ENCODE data around the gene ARHGEF28.

DNA sequence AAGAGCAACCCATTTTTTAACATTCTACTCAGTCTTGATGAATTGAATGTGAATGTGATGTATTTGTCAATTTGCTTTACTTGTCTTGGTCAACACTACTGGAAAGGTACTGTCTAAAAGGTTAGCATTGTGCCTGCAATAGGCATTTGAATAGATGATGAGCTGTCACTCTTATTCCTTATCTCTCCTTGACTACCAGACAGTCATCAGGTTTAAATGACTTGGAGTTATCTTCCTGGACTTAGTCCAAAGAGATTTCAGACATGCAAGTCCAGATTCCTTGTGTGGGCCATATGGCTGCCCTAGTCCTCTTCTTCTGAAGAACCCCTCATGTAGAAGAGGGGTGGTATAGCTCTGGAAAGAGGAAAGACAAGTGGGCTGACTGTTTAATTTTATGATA is 4.8 kb downstream of the ARHGEF28 start:
- TF ChIP-seq, protein P1, sequence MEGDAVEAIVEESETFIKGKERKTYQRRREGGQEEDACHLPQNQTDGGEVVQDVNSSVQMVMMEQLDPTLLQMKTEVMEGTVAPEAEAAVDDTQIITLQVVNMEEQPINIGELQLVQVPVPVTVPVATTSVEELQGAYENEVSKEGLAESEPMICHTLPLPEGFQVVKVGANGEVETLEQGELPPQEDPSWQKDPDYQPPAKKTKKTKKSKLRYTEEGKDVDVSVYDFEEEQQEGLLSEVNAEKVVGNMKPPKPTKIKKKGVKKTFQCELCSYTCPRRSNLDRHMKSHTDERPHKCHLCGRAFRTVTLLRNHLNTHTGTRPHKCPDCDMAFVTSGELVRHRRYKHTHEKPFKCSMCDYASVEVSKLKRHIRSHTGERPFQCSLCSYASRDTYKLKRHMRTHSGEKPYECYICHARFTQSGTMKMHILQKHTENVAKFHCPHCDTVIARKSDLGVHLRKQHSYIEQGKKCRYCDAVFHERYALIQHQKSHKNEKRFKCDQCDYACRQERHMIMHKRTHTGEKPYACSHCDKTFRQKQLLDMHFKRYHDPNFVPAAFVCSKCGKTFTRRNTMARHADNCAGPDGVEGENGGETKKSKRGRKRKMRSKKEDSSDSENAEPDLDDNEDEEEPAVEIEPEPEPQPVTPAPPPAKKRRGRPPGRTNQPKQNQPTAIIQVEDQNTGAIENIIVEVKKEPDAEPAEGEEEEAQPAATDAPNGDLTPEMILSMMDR (IDR thresholded peaks at IDR 0.05) = no peak
- TF ChIP-seq POLR2A (IDR thresholded peaks at IDR 0.05) = no peak
